Right lobe of liver (tissue), 6 donors: Measurements from ENCODE around the gene HOXC4. TPM values are rescaled to one million over a fixed set of nuclear protein-coding genes. Genes with fewer than 3 reads are reported as not detected.

ENCODE experiments used
- ATAC-seq, 4 donors: fragments of 200-7000 bp; cut with Tn5 transposase; one replicate each; pipeline ENCODE4 v1.9.1; 2020; ENCODE audit warnings: mild to moderate bottlenecking in 4 of 4, moderate library complexity in 4 of 4
- DNase-seq, 3 donors: peaks; one replicate each; pipeline ENCODE4 v3.0.0-alpha.2; 2020
- H3K27ac ChIP-seq, 3 donors: fragments of 200-600 bp; one replicate each; pipeline ENCODE4 v1.8.0; 2022
- H3K27me3 ChIP-seq, 2 donors: fragments of 200-600 bp; one replicate each; pipeline ENCODE4 v1.8.0; 2022
- H3K36me3 ChIP-seq, 4 donors: fragments of 200-600 bp; sonication (generic) in 1 of 4; one replicate each; pipeline versions ENCODE4 v1.5.1 to v1.8.0; 2017 to 2022; ENCODE audit warnings: control low read depth in 1 of 4
- H3K4me1 ChIP-seq, 4 donors: fragments of 200-600 bp; sonication (generic) in 1 of 4; one replicate each; pipeline versions ENCODE4 v1.5.1 to v1.8.0; 2017 to 2022; ENCODE audit warnings: control low read depth in 1 of 4
- H3K4me3 ChIP-seq, 3 donors: fragments of 200-600 bp; one replicate each; pipeline ENCODE4 v1.8.0; 2022
- H3K9me3 ChIP-seq, 4 donors: fragments of 200-600 bp; sonication (generic) in 1 of 4; one replicate each; pipeline versions ENCODE4 v1.5.1 to v1.8.0; 2017 to 2022; ENCODE audit warnings: control low read depth in 1 of 4
- CTCF ChIP-seq, 4 donors: fragments of 200-600 bp in 3 of 4; fragments of 450-650 bp in 1 of 4; IDR thresholded peaks; one replicate each; pipeline versions ENCODE4 v1.5.1 to v1.8.0; 2016 to 2022; ENCODE audit warnings: antibody characterized with exemption in 4 of 4, mild to moderate bottlenecking in 2 of 4
- POLR2A ChIP-seq: fragments of 450-650 bp; IDR thresholded peaks from one replicate; pipeline ENCODE4 v1.6.1; 2017; ENCODE audit warnings: antibody characterized with exemption, mild to moderate bottlenecking
- WGBS: methylation state at CpG from one replicate; pipeline ENCODE4 v1.1.6; 2018; ENCODE audit warnings: low coverage, low lambda C conversion rate; ENCODE audit not compliant: insufficient coverage; ENCODE audit errors: missing lambda C conversion rate; 5-methylcytosine and 5-hydroxymethylcytosine counted together
- intact Hi-C, 2 donors: fragments of 100-400 bp; cut with DNase I; formaldehyde crosslinking; loops; one replicate each; pipeline versions ENCODE4 v1.11.2 to v1.14.1; 2022
- total RNA-seq, 6 experiments: library from RNA; depleted of rRNA in 2 of 6; stranded (reverse); fragments of >200 nt in 2 of 6; fragmentation: NEBNext Ultra II Directional in 3 of 6; extraction: Animal tissue kit (Norgen Biotek cat#: 25700) in 3 of 6; gene quantifications; one replicate each; pipeline versions ENCODE4 v1.1.0 to v1.2.4, GENCODE V29; 2016 to 2023
- donor health status: DM: no; HTN: yes; CAD: no.
- donor health status: DM: no; HTN: no; CAD: no.
- donor health status: DM: no; HTN: no; CAD: no.
- donor health status: DM: no; HTN: yes; CAD: no.
- donor health status: DM: no; HTN: yes; CAD: no.

The HOXC4 gene
- total RNA-seq, 6 experiments from 2014 or later, result 0.13 TPM; not detected in 5

- no peak for ATAC-seq
- no peak for TF ChIP-seq POLR2A
- no peak for TF ChIP-seq CTCF (IDR thresholded peaks at IDR 0.05)
- Histone ChIP-seq H3K4me3 (no peak overlapping the region), H3K27me3 (peaks cover 0 to 49% of the 10 kb centered on the region in 2 donors), H3K36me3 (no peaks in the 10 kb centered on the region), H3K9me3 (no peaks in the 10 kb centered on the region), H3K4me1 (no peaks in the 10 kb centered on the region), H3K27ac (no peak overlapping the region)
- 23% methylated on average over 15 of the region's 27 CpGs for WGBS
- intact Hi-C loops, result no loop called here
- no peak for DNase-seq
Observed at GRCh38 chr12:54046809-54047159, 6.9 kb upstream of the HOXC4 start.

- Histone ChIP-seq H3K9me3 (no peaks in the 10 kb centered on the region), H3K4me3 (no peak overlapping the region), H3K27me3 (peaks cover 0 to 54% of the 10 kb centered on the region in 2 donors), H3K27ac (no peak overlapping the region), H3K36me3 (no peaks in the 10 kb centered on the region), H3K4me1 (no peaks in the 10 kb centered on the region)
- WGBS, result 2% methylated on average over 29 of the region's 61 CpGs
- DNase-seq (no peak), ATAC-seq (no peak)
- TF ChIP-seq POLR2A (no peak), CTCF (IDR thresholded peaks at IDR 0.05) (no peak)
- intact Hi-C loops, result no loop called here
Observed at GRCh38 chr12:54047160-54047963, 6.3 kb upstream of the HOXC4 start.

- DNase-seq (no peak), ATAC-seq (no peak)
- Histone ChIP-seq H3K36me3 (no peaks in the 10 kb centered on the region), H3K27ac (no peak overlapping the region), H3K9me3 (no peaks in the 10 kb centered on the region), H3K4me3 (no peak overlapping the region), H3K4me1 (no peaks in the 10 kb centered on the region), H3K27me3 (peaks cover 0 to 57% of the 10 kb centered on the region in 2 donors)
- TF ChIP-seq POLR2A (no peak), CTCF (IDR thresholded peaks at IDR 0.05) (no peak)
- whole genome bisulfite sequencing, result 24% methylated on average over 7 of the region's 8 CpGs
- intact Hi-C loops, result no loop called here
Observed at GRCh38 chr12:54047964-54048303, 5.7 kb upstream of the HOXC4 start.

GRCh38 chr12:54048406-54049093, 5.1 kb upstream of the HOXC4 start:
- peaks cover 0 to 64% of the 10 kb centered on the region in 2 donors for H3K27me3 ChIP-seq
- DNase-seq (no peak), ATAC-seq (no peak)
- H3K9me3 ChIP-seq, result no peaks in the 10 kb centered on the region
- H3K27ac ChIP-seq, result no peak overlapping the region
- H3K36me3 ChIP-seq, result no peaks in the 10 kb centered on the region
- intact Hi-C loops, result no loop called here
- no peak for TF ChIP-seq CTCF (IDR thresholded peaks at IDR 0.05)
- TF ChIP-seq POLR2A, result no peak
- H3K4me1 ChIP-seq, result no peaks in the 10 kb centered on the region
- WGBS, result 10% methylated on average over 3 of the region's 3 CpGs
- no peak overlapping the region for H3K4me3 ChIP-seq
